ENCODE data around the gene AP4E1.

- TF ChIP-seq CTCF (IDR thresholded peaks at IDR 0.05) (no peak), POLR2AphosphoS5 (IDR thresholded peaks at IDR 0.05) (no peak), POLR2A (IDR thresholded peaks at IDR 0.05; ENCODE audit: low read depth) (no peak), EP300 (IDR thresholded peaks at IDR 0.05) (no peak)
These were observed 62.6 kb downstream of the AP4E1 start for GRCh38 chr15:50971115-50971514.

All from esophagus muscularis mucosa (tissue), 4 donors.